NB4 (cell line): ENCODE measurements around the gene PLXDC2.

ENCODE experiments used
- POLR2A ChIP-seq: IDR thresholded peaks from 2 replicates; pipeline ENCODE4 v1.6.1; 2011; ENCODE audit warnings: mild to moderate bottlenecking; ENCODE audit not compliant: insufficient read length; ENCODE audit errors: extremely low read depth
- TF ChIP-seq, protein P1 (sequence below): IDR thresholded peaks from one replicate; pipeline ENCODE4 v1.5.1; 2012; ENCODE audit warnings: low read depth, low read length

DNA sequence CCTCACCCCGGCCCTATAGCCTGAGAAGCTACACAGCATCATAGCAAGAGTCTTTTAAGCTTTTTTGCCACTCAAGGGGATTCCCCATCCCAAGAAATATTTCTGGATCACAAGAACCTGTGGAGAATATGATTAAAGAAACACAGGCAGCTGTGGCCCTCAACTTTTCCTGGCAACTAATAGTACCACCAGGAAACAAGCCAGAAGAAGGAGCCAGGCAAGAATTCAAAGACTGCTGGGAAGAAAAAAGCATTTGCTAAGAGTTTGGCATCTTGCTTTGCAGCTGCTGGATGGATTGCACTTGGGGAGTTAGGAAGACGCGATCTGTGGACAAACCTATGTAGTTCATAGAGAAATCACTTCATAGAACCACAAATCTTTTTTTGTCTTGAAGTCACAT is 437.8 kb downstream of the PLXDC2 start:
- TF ChIP-seq, protein P1, sequence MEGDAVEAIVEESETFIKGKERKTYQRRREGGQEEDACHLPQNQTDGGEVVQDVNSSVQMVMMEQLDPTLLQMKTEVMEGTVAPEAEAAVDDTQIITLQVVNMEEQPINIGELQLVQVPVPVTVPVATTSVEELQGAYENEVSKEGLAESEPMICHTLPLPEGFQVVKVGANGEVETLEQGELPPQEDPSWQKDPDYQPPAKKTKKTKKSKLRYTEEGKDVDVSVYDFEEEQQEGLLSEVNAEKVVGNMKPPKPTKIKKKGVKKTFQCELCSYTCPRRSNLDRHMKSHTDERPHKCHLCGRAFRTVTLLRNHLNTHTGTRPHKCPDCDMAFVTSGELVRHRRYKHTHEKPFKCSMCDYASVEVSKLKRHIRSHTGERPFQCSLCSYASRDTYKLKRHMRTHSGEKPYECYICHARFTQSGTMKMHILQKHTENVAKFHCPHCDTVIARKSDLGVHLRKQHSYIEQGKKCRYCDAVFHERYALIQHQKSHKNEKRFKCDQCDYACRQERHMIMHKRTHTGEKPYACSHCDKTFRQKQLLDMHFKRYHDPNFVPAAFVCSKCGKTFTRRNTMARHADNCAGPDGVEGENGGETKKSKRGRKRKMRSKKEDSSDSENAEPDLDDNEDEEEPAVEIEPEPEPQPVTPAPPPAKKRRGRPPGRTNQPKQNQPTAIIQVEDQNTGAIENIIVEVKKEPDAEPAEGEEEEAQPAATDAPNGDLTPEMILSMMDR = no peak
- TF ChIP-seq POLR2A = no peak
